Activated T-cell treated with anti-CD3 and anti-CD28 coated beads, Interleukin-2, amount 50 U/mL, for 4 hours (primary cell): Measurements from ENCODE around the gene DDIT3. TPM values are rescaled to one million over a fixed set of nuclear protein-coding genes. Genes with fewer than 3 reads are reported as not detected.

Source experiments
- ATAC-seq, 2 donors: fragments of 200-7000 bp; cut with Tn5 transposase; one replicate each; pipeline ENCODE4 v1.10.0; 2021
- DNase-seq: peaks from one replicate; pipeline ENCODE4 v3.0.0-alpha.2; 2020
- H3K27me3 Mint-ChIP-seq: one replicate; pipeline ENCODE4 v1.8.0; 2021; ENCODE audit warnings: low read depth, mixed read lengths
- H3K36me3 Mint-ChIP-seq: one replicate; pipeline ENCODE4 v1.8.0; 2022; ENCODE audit warnings: mixed read lengths; ENCODE audit not compliant: insufficient read depth
- H3K4me1 Mint-ChIP-seq: one replicate; pipeline ENCODE4 v1.8.0; 2021; ENCODE audit warnings: low read depth, mixed read lengths
- H3K4me3 Mint-ChIP-seq: one replicate; pipeline ENCODE4 v1.8.0; 2021; ENCODE audit warnings: mild to moderate bottlenecking, moderate library complexity, mixed read lengths
- H3K9me3 Mint-ChIP-seq: one replicate; pipeline ENCODE4 v1.8.0; 2021; ENCODE audit warnings: mixed read lengths
- total RNA-seq, 3 donors: library from RNA; stranded (reverse); gene quantifications; one replicate each; pipeline ENCODE4 v1.2.1, GENCODE V29; 2021

Gene DDIT3
- total RNA-seq, 3 donors from 2014 or later: 9.2 to 12.2 (median 10.8) TPM

- Mint-ChIP-seq H3K4me1 (no peaks in the 10 kb centered on the region), H3K9me3 (no peaks in the 10 kb centered on the region), H3K27me3 (no peaks in the 10 kb centered on the region), H3K4me3 (no peak overlapping the region), H3K36me3 (peaks cover 41% of the 10 kb centered on the region)
- ATAC-seq (no peak), DNase-seq (no peak)
Observed at GRCh38 chr12:57536597-57536942, 16.3 kb upstream of the DDIT3 start.

GRCh38 chr12:57535764-57536596, 15.7 kb upstream of the DDIT3 start:
- Mint-ChIP-seq H3K27me3 (no peaks in the 10 kb centered on the region), H3K9me3 (no peaks in the 10 kb centered on the region), H3K4me1 (no peaks in the 10 kb centered on the region), H3K36me3 (peaks cover 41% of the 10 kb centered on the region), H3K4me3 (no peak overlapping the region)
- ATAC-seq: no peak
- no peak for DNase-seq

- H3K9me3 Mint-ChIP-seq: no peaks in the 10 kb centered on the region
- no peaks in the 10 kb centered on the region for H3K27me3 Mint-ChIP-seq
- peaks cover 43% of the 10 kb centered on the region for H3K36me3 Mint-ChIP-seq
- no peak for ATAC-seq
- no peak overlapping the region for H3K4me3 Mint-ChIP-seq
- H3K4me1 Mint-ChIP-seq: no peaks in the 10 kb centered on the region
- no peak for DNase-seq
Observed at GRCh38 chr12:57534991-57535543, 14.8 kb upstream of the DDIT3 start.

GRCh38 chr12:57534250-57534649, 13.9 kb upstream of the DDIT3 start:
- H3K4me1 Mint-ChIP-seq: no peaks in the 10 kb centered on the region
- no peaks in the 10 kb centered on the region for H3K9me3 Mint-ChIP-seq
- no peaks in the 10 kb centered on the region for H3K27me3 Mint-ChIP-seq
- no peak overlapping the region for H3K4me3 Mint-ChIP-seq
- H3K36me3 Mint-ChIP-seq: peaks cover 45% of the 10 kb centered on the region
- DNase-seq (no peak), ATAC-seq (no peak)

GRCh38 chr12:57533108-57533507, 12.8 kb upstream of the DDIT3 start:
- no peak overlapping the region for H3K4me3 Mint-ChIP-seq
- ATAC-seq (no peak), DNase-seq (no peak)
- H3K9me3 Mint-ChIP-seq: no peaks in the 10 kb centered on the region
- H3K4me1 Mint-ChIP-seq: no peaks in the 10 kb centered on the region
- H3K36me3 Mint-ChIP-seq: peaks cover 42% of the 10 kb centered on the region
- H3K27me3 Mint-ChIP-seq: no peaks in the 10 kb centered on the region

GRCh38 chr12:57531836-57532235, 11.5 kb upstream of the DDIT3 start:
- Mint-ChIP-seq H3K27me3 (no peaks in the 10 kb centered on the region), H3K4me1 (no peaks in the 10 kb centered on the region), H3K4me3 (no peak overlapping the region), H3K36me3 (peaks cover 37% of the 10 kb centered on the region), H3K9me3 (no peaks in the 10 kb centered on the region)
- DNase-seq: no peak
- ATAC-seq: no peak

- H3K4me1 Mint-ChIP-seq: no peaks in the 10 kb centered on the region
- no peak overlapping the region for H3K4me3 Mint-ChIP-seq
- no peaks in the 10 kb centered on the region for H3K9me3 Mint-ChIP-seq
- DNase-seq (no peak), ATAC-seq (no peak)
- H3K27me3 Mint-ChIP-seq: no peaks in the 10 kb centered on the region
- H3K36me3 Mint-ChIP-seq: peaks cover 33% of the 10 kb centered on the region
Observed at GRCh38 chr12:57530396-57531142, 10.3 kb upstream of the DDIT3 start.

- DNase-seq (no peak), ATAC-seq (no peak)
- Mint-ChIP-seq H3K27me3 (no peaks in the 10 kb centered on the region), H3K4me1 (no peaks in the 10 kb centered on the region), H3K4me3 (no peak overlapping the region), H3K9me3 (no peaks in the 10 kb centered on the region), H3K36me3 (peaks cover 29% of the 10 kb centered on the region)
Observed at GRCh38 chr12:57529831-57530230, 9.5 kb upstream of the DDIT3 start.

- ATAC-seq (no peak), DNase-seq (no peak)
- H3K36me3 Mint-ChIP-seq: peaks cover 30% of the 10 kb centered on the region
- H3K4me3 Mint-ChIP-seq: no peak overlapping the region
- H3K9me3 Mint-ChIP-seq: no peaks in the 10 kb centered on the region
- no peaks in the 10 kb centered on the region for H3K27me3 Mint-ChIP-seq
- H3K4me1 Mint-ChIP-seq: peaks cover 7% of the 10 kb centered on the region
Observed at GRCh38 chr12:57528831-57529555, 8.7 kb upstream of the DDIT3 start.

GRCh38 chr12:57528176-57528575, 7.9 kb upstream of the DDIT3 start:
- Mint-ChIP-seq H3K4me3 (no peak overlapping the region), H3K27me3 (no peaks in the 10 kb centered on the region), H3K9me3 (no peaks in the 10 kb centered on the region), H3K36me3 (peaks cover 29% of the 10 kb centered on the region), H3K4me1 (peaks cover 16% of the 10 kb centered on the region)
- ATAC-seq (no peak), DNase-seq (no peak)

- Mint-ChIP-seq H3K4me3 (no peak overlapping the region), H3K4me1 (peaks cover 19% of the 10 kb centered on the region), H3K27me3 (no peaks in the 10 kb centered on the region), H3K36me3 (peaks cover 19% of the 10 kb centered on the region), H3K9me3 (no peaks in the 10 kb centered on the region)
- ATAC-seq (no peak), DNase-seq (no peak)
Observed at GRCh38 chr12:57527184-57527583, 6.9 kb upstream of the DDIT3 start.

- peaks cover 25% of the 10 kb centered on the region for H3K4me1 Mint-ChIP-seq
- H3K36me3 Mint-ChIP-seq: peaks cover 13% of the 10 kb centered on the region
- H3K9me3 Mint-ChIP-seq: no peaks in the 10 kb centered on the region
- ATAC-seq (no peak), DNase-seq (no peak)
- no peaks in the 10 kb centered on the region for H3K27me3 Mint-ChIP-seq
- H3K4me3 Mint-ChIP-seq: no peak overlapping the region
Observed at GRCh38 chr12:57526477-57527126, 6.3 kb upstream of the DDIT3 start.

GRCh38 chr12:57525615-57526383, 5.5 kb upstream of the DDIT3 start:
- Mint-ChIP-seq H3K9me3 (no peaks in the 10 kb centered on the region), H3K4me3 (no peak overlapping the region)

More at GRCh38 chr12:57525615-57526383, 5.5 kb upstream of the DDIT3 start:
- H3K36me3 Mint-ChIP-seq: peaks cover 9% of the 10 kb centered on the region
- DNase-seq (no peak), ATAC-seq (no peak)
- H3K27me3 Mint-ChIP-seq: no peaks in the 10 kb centered on the region
- peaks cover 32% of the 10 kb centered on the region for H3K4me1 Mint-ChIP-seq
